HUES48 (cell line): ENCODE measurements around the gene TRMT11.
A peak's percentile ranks its signal among the peaks of the same experiment; 100 is the strongest.

Experiments
- H3K27ac ChIP-seq: one replicate; pipeline ENCODE4 v1.7.0; 2013; ENCODE audit warnings: low read depth, low read length, inconsistent platforms
- H3K27me3 ChIP-seq: 2 replicates; pipeline ENCODE4 v1.6.1; 2013; ENCODE audit warnings: mild to moderate bottlenecking, low read length; ENCODE audit not compliant: control insufficient read depth, insufficient read depth
- H3K36me3 ChIP-seq: 2 replicates; pipeline ENCODE4 v1.6.1; 2013; ENCODE audit warnings: low read length; ENCODE audit not compliant: control insufficient read depth, insufficient read depth
- H3K4me1 ChIP-seq: 2 replicates; pipeline ENCODE4 v1.6.1; 2013; ENCODE audit warnings: mild to moderate bottlenecking, low read length; ENCODE audit not compliant: control insufficient read depth, insufficient read depth
- H3K4me3 ChIP-seq: 2 replicates; pipeline ENCODE4 v1.5.1; 2013; ENCODE audit warnings: mild to moderate bottlenecking, low read depth, low read length
- H3K9ac ChIP-seq: 2 replicates; pipeline ENCODE4 v1.6.1; 2013; ENCODE audit warnings: mild to moderate bottlenecking, low read depth, low read length, moderate library complexity
- H3K9me3 ChIP-seq: 2 replicates; pipeline ENCODE4 v1.6.1; 2013; ENCODE audit warnings: low read length; ENCODE audit not compliant: control insufficient read depth, insufficient read depth

TRMT11 gene

DNA sequence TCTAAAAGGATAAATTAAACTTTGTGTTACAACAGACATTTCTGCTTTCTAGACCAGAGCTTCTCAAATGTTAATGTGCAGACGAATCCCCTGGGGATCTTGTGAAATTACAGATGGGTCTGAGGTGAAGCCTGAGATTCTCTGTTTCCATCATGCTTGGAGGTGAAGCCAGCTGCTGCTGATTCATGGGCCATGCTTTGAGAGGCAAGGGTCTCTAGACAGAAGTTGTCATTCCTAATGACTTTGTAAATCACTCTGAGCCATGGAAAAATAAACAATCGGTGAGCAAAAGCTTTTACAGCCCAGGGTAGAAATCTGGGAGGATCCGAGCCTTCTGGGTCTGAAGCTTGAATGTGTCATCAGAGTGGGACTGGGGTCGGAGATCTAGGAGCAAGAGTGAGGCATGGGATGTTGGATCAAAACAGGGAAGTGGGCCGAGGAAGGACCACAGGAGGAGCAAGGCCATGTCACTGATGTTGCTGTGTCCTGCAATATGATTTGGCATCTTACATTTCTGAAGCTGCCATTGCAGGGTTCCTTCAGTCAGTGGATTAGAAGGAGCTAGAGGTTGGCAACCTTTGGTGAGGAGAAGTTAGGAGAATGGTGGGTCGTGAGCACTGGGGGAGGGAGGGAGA, 77.3 kb downstream of the TRMT11 start:
- Histone ChIP-seq H3K27me3 (no peaks in the 10 kb centered on the region), H3K9ac (no peak overlapping the region), H3K36me3 (peaks cover 6% of the 10 kb centered on the region; the same call in 1 of the 2 replicates), H3K4me1 (peaks cover 14% of the 10 kb centered on the region), H3K9me3 (no peaks in the 10 kb centered on the region), H3K4me3 (no peak overlapping the region; the same call in 1 of the 2 replicates), H3K27ac (peak overlapping the region; percentile 36)

DNA sequence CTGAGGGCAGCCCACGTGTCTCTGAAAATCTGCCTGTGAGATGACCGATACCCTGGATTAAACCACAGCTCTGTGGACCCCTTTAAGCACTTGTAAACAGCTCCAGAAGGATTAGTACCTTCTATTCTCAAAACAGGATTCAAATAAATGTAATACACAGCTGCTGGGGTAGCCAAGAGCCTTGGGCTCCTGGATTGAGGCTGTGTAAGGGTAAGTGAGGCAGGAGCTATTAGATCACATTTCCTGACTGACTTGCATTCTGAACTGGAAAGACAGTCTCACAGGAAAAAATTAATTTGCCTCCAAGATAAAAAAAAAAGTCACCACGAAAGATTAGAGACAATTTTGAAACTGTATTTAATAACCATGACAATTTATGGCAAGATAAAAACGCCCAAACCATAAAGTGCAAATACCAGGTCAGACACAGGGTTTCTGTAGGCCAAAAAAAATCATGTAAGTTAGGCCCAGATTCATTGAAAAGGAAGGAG, 78.0 kb downstream of the TRMT11 start:
- H3K9ac ChIP-seq: no peak overlapping the region
- H3K36me3 ChIP-seq: peaks cover 6% of the 10 kb centered on the region; the same call in 1 of the 2 replicates
- no peaks in the 10 kb centered on the region for H3K9me3 ChIP-seq
- no peak overlapping the region for H3K4me3 ChIP-seq
- H3K4me1 ChIP-seq: peaks cover 14% of the 10 kb centered on the region
- H3K27ac ChIP-seq: no peak overlapping the region
- H3K27me3 ChIP-seq: no peaks in the 10 kb centered on the region

DNA sequence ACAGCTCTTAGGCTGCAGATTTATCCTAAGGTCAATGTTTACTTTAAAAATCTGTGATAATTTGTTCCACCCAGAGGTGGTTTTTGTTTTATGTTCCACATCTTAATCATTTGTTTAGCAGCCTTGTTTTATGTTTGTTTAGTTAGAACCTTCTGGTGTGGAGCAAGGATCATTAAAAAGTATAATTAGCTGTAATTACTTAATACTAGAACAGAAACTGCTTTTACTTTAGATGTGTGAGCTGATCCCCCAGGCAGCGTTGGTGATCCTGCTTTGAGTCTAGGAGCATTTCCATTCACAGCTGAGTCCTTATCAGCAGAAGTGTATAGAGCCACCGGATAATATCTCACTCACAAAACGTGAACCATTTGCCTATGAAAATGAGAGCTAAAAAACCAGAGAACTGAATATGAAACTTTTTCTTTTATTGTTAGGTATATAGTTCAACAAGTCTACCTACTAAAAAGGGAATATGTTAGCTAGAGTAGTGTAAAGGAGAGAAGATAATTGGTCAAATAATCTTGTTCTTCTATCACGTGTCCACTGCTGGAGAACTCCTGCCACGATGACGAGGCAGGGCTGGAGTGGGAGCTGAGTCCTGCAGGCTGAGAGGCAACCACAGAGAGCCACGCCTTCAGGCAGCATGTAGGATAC, 78.5 kb downstream of the TRMT11 start:
- Histone ChIP-seq H3K36me3 (peaks cover 2% of the 10 kb centered on the region; the same call in 1 of the 2 replicates), H3K27ac (no peak overlapping the region), H3K4me3 (no peak overlapping the region), H3K9ac (no peak overlapping the region), H3K4me1 (peaks cover 14% of the 10 kb centered on the region), H3K9me3 (no peaks in the 10 kb centered on the region), H3K27me3 (no peaks in the 10 kb centered on the region)

DNA sequence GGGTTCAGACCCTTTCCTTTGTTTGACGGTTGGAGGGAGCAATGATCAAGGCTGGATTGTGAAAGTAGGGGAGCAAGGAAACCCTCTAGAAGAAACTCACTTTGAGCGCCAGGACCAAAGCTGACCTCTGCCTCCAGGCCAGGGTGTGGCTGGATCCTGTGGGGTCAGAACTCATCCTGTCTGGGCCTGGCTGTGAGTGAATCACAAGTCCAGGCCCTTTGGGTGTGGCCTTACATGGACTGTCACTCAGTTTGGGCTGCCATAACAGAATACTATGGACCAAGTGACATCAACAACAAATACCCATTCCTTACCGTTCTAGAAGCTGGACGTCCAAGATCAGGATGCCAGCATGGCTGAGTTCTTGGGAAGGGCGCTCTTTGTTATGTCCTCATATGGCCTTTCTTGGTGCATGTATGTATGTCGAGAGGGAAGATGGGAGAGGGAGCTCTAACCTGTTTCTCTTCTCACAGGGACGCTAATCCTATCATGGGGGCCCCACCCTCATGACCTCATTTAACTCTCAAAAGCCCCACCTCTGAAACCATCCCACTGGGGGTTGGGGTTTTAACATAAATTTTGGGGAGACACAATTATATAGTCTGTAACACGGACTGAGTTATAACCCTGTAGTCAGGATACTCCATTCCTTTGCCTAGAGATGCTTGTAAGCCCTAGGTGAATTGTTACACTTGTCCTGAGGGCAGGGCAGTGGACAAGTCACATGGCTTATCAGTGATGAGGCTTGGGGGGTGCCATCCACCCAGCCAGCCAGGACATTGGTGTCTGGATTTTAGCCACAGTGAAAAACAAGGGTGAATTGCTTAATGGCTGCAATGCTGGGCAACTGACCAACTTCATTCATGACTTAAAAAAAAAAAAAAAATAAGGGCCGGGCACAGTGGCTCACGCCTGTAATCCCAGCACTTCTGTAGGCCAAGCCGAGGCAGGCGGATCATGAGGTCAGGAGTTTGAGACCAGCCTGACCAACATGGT, 80.0 kb downstream of the TRMT11 start:
- Histone ChIP-seq H3K4me3 (no peak overlapping the region), H3K9me3 (no peaks in the 10 kb centered on the region), H3K27ac (no peak overlapping the region), H3K36me3 (no peaks in the 10 kb centered on the region), H3K27me3 (no peaks in the 10 kb centered on the region), H3K4me1 (peaks cover 14% of the 10 kb centered on the region), H3K9ac (no peak overlapping the region)

DNA sequence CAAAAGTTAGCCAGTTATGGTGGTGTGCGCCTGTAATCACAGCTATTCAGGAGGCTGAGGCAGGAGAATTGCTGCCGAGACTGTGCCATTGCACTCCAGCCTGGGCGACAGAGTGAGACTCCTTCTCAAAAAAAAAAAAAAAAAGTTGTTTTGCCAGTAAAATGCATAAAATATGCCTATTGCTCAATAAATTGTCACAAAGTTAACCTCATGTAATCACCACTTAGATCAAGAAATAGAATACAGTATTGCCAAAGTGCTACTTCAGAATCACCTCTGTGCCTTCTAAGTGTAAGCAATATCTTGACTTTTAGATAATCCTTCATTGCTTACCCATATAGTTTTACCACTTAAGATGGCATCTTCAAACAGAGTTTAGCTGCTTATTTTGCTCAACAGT, 80.7 kb downstream of the TRMT11 start:
- H3K27me3 ChIP-seq: no peaks in the 10 kb centered on the region
- H3K9me3 ChIP-seq: no peaks in the 10 kb centered on the region
- no peak overlapping the region for H3K4me3 ChIP-seq
- no peaks in the 10 kb centered on the region for H3K36me3 ChIP-seq
- no peak overlapping the region for H3K9ac ChIP-seq
- no peak overlapping the region for H3K27ac ChIP-seq
- peaks cover 14% of the 10 kb centered on the region for H3K4me1 ChIP-seq

DNA sequence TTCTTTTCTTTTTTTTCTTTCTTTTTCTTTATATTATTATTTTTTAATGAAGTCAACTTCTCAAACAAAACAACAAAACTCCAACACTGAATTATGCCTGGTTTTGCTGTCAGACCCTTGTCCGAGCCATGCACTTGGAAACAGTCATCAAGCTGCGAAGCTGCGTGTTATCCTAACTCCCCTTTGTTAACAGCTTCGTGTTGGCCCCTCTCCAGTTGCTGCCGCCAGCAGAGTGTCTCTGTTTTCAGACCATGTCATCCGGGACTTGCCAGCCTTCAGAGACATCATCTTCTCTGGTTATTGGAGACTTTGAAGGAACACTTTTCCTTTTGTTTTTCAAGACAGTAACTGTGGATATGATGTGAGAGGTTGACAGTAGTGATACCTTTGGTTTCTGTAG, 83.1 kb downstream of the TRMT11 start:
- Histone ChIP-seq H3K27me3 (no peaks in the 10 kb centered on the region), H3K36me3 (no peaks in the 10 kb centered on the region), H3K27ac (no peak overlapping the region), H3K4me1 (no peaks in the 10 kb centered on the region), H3K9ac (no peak overlapping the region), H3K9me3 (no peaks in the 10 kb centered on the region), H3K4me3 (no peak overlapping the region)

DNA sequence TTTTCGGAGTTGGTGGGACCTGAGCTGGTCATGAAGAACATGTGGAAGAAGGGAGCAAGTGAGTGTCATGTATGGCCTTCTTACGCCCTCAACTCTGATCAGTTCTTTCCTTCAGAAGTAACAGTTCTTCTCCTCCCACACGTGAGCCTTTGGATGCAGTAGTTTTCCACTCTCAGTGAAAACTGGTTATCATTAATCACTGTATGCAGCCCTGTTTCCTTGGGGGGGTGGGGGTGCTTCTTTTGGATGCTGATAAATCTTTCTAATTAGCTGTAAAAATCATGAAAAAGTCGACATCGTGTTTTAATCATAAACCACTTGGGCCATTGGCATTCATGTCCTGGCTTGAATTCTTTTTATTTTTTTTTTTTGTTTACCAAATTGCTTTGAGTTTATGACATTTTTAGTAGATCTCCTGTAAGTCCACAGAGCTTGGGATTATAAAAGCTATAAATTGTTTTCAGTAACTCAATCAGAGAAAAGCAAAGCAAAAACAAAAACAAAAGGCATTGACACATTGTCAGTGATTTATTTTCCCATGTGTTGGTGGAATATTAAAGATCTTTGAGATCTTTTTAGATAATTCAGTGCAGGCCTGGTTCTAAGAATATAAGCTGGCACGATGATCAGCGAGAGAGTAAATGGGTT, 84.8 kb downstream of the TRMT11 start:
- no peaks in the 10 kb centered on the region for H3K36me3 ChIP-seq
- no peaks in the 10 kb centered on the region for H3K9me3 ChIP-seq
- no peaks in the 10 kb centered on the region for H3K27me3 ChIP-seq
- no peak overlapping the region for H3K27ac ChIP-seq
- peaks cover 11% of the 10 kb centered on the region for H3K4me1 ChIP-seq
- H3K9ac ChIP-seq: no peak overlapping the region
- H3K4me3 ChIP-seq: no peak overlapping the region

DNA sequence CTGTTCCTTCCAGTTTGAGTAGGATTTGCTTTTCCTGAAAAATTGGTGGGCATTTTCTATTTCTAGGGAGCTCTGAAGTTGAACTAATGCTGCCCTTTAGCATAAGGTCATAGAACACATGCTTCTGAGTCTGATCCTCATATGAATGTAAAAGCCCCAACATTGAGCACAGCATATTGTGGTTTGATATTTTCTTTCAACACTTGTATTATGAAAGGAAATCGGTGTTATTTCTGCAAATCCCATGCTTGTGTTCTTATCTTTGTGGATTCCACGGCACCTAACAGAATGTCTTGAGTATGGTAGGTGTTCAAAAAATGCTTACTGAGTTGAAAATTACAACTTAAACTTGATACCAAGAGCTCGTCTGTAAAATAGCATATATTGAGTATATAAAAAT, 85.8 kb downstream of the TRMT11 start:
- Histone ChIP-seq H3K4me1 (peaks cover 11% of the 10 kb centered on the region), H3K27ac (no peak overlapping the region), H3K9me3 (no peaks in the 10 kb centered on the region), H3K4me3 (no peak overlapping the region), H3K9ac (no peak overlapping the region), H3K27me3 (no peaks in the 10 kb centered on the region), H3K36me3 (no peaks in the 10 kb centered on the region)

DNA sequence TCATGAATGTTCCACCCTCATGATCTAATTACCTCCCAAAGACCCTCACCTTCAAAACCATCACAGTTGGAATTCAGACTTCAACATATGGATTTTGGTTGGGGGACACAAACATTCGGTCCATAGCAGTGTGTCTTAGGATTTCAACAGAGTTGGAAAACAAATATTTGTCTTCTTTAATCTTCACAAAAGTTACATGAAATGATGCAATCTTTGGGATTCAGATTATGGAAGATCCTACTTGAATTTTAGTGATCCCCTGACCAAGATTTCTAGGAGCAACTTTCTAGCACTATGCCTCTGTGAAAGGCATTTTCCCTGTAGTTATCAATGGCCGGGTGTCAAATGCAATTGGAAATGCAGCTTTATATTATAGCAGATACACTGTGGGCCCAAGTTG, 86.5 kb downstream of the TRMT11 start:
- Histone ChIP-seq H3K9me3 (no peaks in the 10 kb centered on the region), H3K4me1 (peaks cover 11% of the 10 kb centered on the region), H3K27ac (no peak overlapping the region), H3K9ac (no peak overlapping the region), H3K27me3 (no peaks in the 10 kb centered on the region), H3K36me3 (no peaks in the 10 kb centered on the region), H3K4me3 (no peak overlapping the region)

DNA sequence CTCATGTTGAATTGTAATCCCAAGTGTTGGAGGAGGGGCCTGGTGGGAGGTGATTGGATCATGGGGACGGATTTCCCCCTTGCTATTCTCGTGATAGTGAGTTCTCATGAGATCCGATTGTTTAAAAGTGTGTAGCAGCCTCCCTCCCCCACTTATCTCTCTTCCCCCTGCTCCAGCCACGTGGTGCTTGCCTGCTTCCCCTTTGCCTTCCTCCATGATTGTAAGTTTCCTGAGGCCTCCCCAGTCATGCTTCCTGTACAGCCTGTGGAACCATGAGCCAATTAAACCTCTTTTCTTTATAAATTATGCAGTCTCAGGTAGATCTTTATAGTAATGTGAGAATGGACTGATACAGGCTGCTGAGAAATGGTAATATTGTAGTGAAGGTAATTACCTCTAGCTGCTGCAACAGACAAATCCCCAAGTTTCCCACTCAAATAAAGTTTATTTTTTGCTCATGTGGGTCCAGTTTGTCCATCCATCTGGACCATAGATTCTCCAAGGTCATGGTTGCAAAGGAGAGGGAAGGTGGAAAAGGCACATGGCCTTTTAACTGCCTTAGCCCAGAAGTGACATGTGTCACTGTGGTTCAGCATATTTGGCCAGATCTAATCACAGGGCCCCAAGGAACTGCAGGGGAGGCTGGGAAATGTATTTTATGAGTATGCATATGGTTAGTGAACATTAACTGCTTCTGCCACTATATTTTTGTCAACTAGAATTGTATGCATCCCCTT, 89.2 kb downstream of the TRMT11 start:
- Histone ChIP-seq H3K9ac (no peak overlapping the region), H3K4me1 (peaks cover 11% of the 10 kb centered on the region), H3K36me3 (no peaks in the 10 kb centered on the region), H3K27ac (no peak overlapping the region), H3K4me3 (no peak overlapping the region), H3K9me3 (no peaks in the 10 kb centered on the region), H3K27me3 (no peaks in the 10 kb centered on the region)
